Heart left ventricle (tissue), 16 donors: Measurements from ENCODE around the gene FAM89B. TPM values are rescaled to one million over a fixed set of nuclear protein-coding genes. Genes with fewer than 3 reads are reported as not detected.

Experiments
- ATAC-seq, 4 donors: fragments of 200-7000 bp; cut with Tn5 transposase; one replicate each; pipeline ENCODE4 v1.9.1; 2020 to 2022; ENCODE audit warnings: moderate library complexity in 4 of 4, mild to moderate bottlenecking in 3 of 4, moderate number of reproducible peaks in 1 of 4
- DNase-seq, 5 donors: peaks; one replicate each; pipeline ENCODE4 v3.0.0-alpha.2; 2020
- H3K27ac ChIP-seq, 12 donors: fragments of 200-600 bp; sonication (generic) in 4 of 12; one replicate each; pipeline versions ENCODE4 v1.5.0 to v1.8.0; 2016 to 2022; ENCODE audit warnings: mild to moderate bottlenecking in 2 of 12
- H3K27me3 ChIP-seq, 9 donors: fragments of 200-600 bp; sonication (generic) in 2 of 9; one replicate each; pipeline versions ENCODE4 v1.5.1 to v1.8.0; 2016 to 2022; ENCODE audit warnings: mild to moderate bottlenecking in 3 of 9
- H3K36me3 ChIP-seq, 9 donors: fragments of 200-600 bp; sonication (generic) in 2 of 9; one replicate each; pipeline versions ENCODE4 v1.5.0 to v1.8.0; 2018 to 2022; ENCODE audit warnings: mild to moderate bottlenecking in 2 of 9
- H3K4me1 ChIP-seq, 12 donors: fragments of 200-600 bp; sonication (generic) in 4 of 12; one replicate each; pipeline versions ENCODE4 v1.5.0 to v1.8.0; 2016 to 2022; ENCODE audit warnings: mild to moderate bottlenecking in 3 of 12
- H3K4me3 ChIP-seq, 12 donors: fragments of 200-600 bp; sonication (generic) in 4 of 12; one replicate each; pipeline versions ENCODE4 v1.5.0 to v1.8.0; 2017 to 2022; ENCODE audit warnings: mild to moderate bottlenecking in 9 of 12, moderate library complexity in 4 of 12
- H3K9me3 ChIP-seq, 12 donors: fragments of 200-600 bp; sonication (generic) in 4 of 12; one replicate each; pipeline versions ENCODE4 v1.5.0 to v1.8.0; 2016 to 2022; ENCODE audit warnings: mild to moderate bottlenecking in 1 of 12
- CTCF ChIP-seq, 12 donors: fragments of 200-600 bp; sonication (generic) in 4 of 12; IDR thresholded peaks; one replicate each; pipeline versions ENCODE4 v1.5.0 to v1.8.0; 2018 to 2022; ENCODE audit warnings: antibody characterized with exemption in 12 of 12, mild to moderate bottlenecking in 5 of 12
- POLR2A ChIP-seq, 2 donors: fragments of 450-650 bp; IDR thresholded peaks; one replicate each; pipeline ENCODE4 v1.6.1; 2017; ENCODE audit warnings: antibody characterized with exemption in 2 of 2, mild to moderate bottlenecking in 2 of 2, moderate library complexity in 2 of 2
- whole genome bisulfite sequencing, 4 donors: extraction: QIAGEN DNeasy Blood & Tissue Kit in 2 of 4; methylation state at CpG; one replicate each; pipeline versions ENCODE4 v1.1.5 to v1.1.7; 2013 to 2018; 5-methylcytosine and 5-hydroxymethylcytosine counted together
- intact Hi-C, 10 donors: fragments of 100-400 bp; cut with DNase I; formaldehyde crosslinking; loops; one replicate each; pipeline versions ENCODE4 v1.11.1 to v1.14.2; 2022
- polyA plus RNA-seq, 2 donors: library from polyadenylated mRNA; stranded (reverse); fragments of 200-250 nt; gene quantifications; one replicate each; pipeline ENCODE4 v1.2.3, GENCODE V29; 2013
- total RNA-seq, 9 donors: library from RNA; depleted of rRNA in 2 of 9; stranded (reverse); fragments of >200 nt in 2 of 9; fragmentation: NEBNext Ultra II Directional in 3 of 9; extraction: Animal tissue kit (Norgen Biotek cat#: 25700) in 3 of 9; gene quantifications; one replicate each; pipeline versions ENCODE4 v1.1.0 to v1.2.4, GENCODE V29; 2016 to 2023
- donor health status: ischemic (EF 13 %, LVEDD 7.1; RV severe dilation, severe dysfunction).
- donor health status: healthy with polysubstance abuse.
- donor health status: DM: no; HTN: yes; CAD: no.
- donor health status: DM: no; HTN: no; CAD: no.
- donor health status: ischemic (EF 25% LVEDD 6.9; RV normal size, moderate dysfunction).
- donor health status: ischemic (EF 25% LVEDD 5.7; RV mildly dilated, moderate dysfunction).
- donor health status: healthy.
- donor health status: DM: yes; HTN: yes; CAD: no.
- donor health status: ischemic (EF 35%, LVEDD 5.7; RV mildly dilated, moderate dysfunction).
- donor health status: nonischemic (EF 11% LVEDD 7.7; RV severe dilation, severe dysfunction).
- donor health status: DM: yes; HTN: yes; CAD: no.
- donor health status: PGD.
- donor health status: ischemic (EF 29% LVEDD 5.4; RV normal size, mild dysfunction).
- donor health status: nonischemic (EF 23%, LVEDD 6.1; RV moderate dilation, normal function).

FAM89B gene
- total and polyA plus RNA-seq, 11 donors = 25.8 to 87.9 (median 44.2) TPM

GRCh38 chr11:65549096-65549495 is 23.2 kb upstream of the FAM89B start:
- Histone ChIP-seq H3K27ac (no peak overlapping the region), H3K4me3 (no peak overlapping the region), H3K36me3 (peaks cover 0 to 87% (median 66%) of the 10 kb centered on the region in 9 donors), H3K27me3 (no peaks in the 10 kb centered on the region), H3K9me3 (no peaks in the 10 kb centered on the region), H3K4me1 (peaks cover 0 to 40% (median 2%) of the 10 kb centered on the region in 12 donors)
- ATAC-seq = no peak
- no peak for DNase-seq
- WGBS, 4 donors = 91 to 96% (median 92%) methylated on average over 3 of the region's 3 CpGs
- no peak for TF ChIP-seq POLR2A (IDR thresholded peaks at IDR 0.05)
- intact Hi-C loops = loop anchor here in 2 of 10 donors (10.0 kb wide), 2 partner anchors 46 to 446 kb away; partner anchors contain the start of gene KCNK7 (in 1 of the 2)

DNA sequence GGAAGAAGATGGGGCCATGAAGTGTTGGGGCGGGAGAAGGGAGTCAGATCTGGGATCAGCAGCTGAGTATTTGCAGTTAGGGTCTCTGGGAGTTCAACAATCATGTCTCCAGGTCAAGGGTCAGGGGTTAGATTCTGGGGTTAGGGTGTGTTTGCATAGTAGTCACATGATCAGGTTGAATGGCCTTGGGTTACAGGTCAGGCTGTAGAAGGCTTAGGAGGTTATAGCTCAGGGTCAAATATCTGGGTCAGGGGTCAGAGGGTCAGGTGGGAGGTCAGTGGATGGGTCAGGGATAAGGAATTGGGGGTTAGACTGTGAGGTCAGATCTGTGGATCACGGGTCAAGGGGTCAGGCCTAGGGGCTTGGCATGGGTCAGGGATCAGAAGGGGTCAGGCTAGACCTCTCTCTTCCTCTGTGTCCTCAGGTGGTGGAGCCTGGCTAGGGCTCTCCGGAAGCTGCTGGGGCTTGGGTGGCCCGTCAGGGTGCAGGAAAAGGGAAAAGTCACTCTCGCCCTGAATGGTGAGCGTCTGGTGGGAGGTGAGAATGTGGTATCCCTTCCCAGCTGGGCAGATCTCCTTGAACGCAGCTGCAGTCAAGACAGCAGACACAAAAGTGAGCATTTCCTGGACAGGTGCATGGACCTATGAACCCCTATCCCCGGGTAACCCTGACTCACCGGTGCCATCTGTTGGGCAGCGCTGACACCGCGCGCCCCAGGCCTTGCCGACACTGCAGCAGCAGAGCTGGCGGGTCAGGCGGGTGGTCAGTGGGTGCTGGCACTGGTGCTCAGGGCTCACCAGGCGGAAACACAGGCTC is 20.6 kb upstream of the FAM89B start:
- Histone ChIP-seq H3K27ac (no peak overlapping the region), H3K9me3 (no peaks in the 10 kb centered on the region), H3K4me3 (no peak overlapping the region), H3K36me3 (peaks cover 0 to 67% (median 51%) of the 10 kb centered on the region in 9 donors), H3K27me3 (no peaks in the 10 kb centered on the region), H3K4me1 (peaks cover 0 to 58% (median 28%) of the 10 kb centered on the region in 12 donors)
- TF ChIP-seq POLR2A (IDR thresholded peaks at IDR 0.05) (no peak), CTCF (IDR thresholded peaks at IDR 0.05) (peak in 9 of 12 donors; percentile 27 to 56 (median 42))
- WGBS, 4 donors = 63 to 74% (median 69%) methylated on average over 14 to 17 of the region's 17 CpGs
- intact Hi-C loops = no loop called here
- ATAC-seq (peak in 3 of 4 donors; percentile 35 to 42 (median 38)), DNase-seq (peak in 3 of 5 donors; percentile 49 to 67 (median 63))

DNA sequence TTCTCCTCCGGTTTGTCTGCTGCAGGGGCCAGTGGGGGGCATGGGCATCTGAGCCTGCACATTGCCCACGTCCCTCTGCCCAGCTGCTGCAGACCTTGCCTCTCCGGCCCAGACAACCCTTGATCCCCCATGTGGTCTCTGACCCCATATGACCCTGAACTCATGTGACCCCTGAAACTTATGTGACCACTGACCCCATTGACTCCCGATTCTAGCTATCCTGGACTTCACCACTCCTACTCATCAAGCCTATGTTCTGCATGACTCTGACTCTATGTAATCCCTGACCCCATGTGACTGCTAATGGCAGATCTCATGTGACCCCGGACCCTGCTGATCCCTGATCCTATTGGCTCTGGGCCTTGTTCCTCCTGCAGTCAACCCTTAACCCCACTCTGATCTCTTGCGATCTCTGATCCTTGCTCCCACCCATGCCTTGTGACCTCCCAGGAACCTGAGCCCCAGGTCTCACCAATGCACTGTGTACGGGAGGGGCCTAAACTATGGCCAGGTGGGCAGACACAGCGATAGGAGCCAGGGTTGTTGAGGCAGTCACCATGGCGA is 19.9 kb upstream of the FAM89B start:
- intact Hi-C loops = no loop called here
- no peak for DNase-seq
- Histone ChIP-seq H3K4me3 (no peak overlapping the region), H3K27ac (no peak overlapping the region), H3K36me3 (peaks cover 0 to 60% (median 47%) of the 10 kb centered on the region in 9 donors), H3K4me1 (peaks cover 0 to 58% (median 35%) of the 10 kb centered on the region in 12 donors), H3K27me3 (no peaks in the 10 kb centered on the region), H3K9me3 (no peaks in the 10 kb centered on the region)
- TF ChIP-seq POLR2A (IDR thresholded peaks at IDR 0.05) = no peak
- TF ChIP-seq CTCF (IDR thresholded peaks at IDR 0.05) = peak in 1 of 12 donors; percentile 1
- no peak for ATAC-seq
- 80 to 86% (median 84%) methylated on average over 9 of the region's 9 CpGs for WGBS, 4 donors

- Histone ChIP-seq H3K36me3 (peaks cover 0 to 52% (median 40%) of the 10 kb centered on the region in 9 donors), H3K27me3 (no peaks in the 10 kb centered on the region), H3K9me3 (no peaks in the 10 kb centered on the region), H3K4me1 (peaks cover 0 to 56% (median 36%) of the 10 kb centered on the region in 12 donors), H3K27ac (no peak overlapping the region), H3K4me3 (no peak overlapping the region)
- 66 to 79% (median 71%) methylated on average over 4 to 37 of the region's 37 CpGs for WGBS, 4 donors
- ATAC-seq (no peak), DNase-seq (no peak)
- intact Hi-C loops = loop anchor here in 1 of 10 donors (2.0 kb wide), 1 partner anchor 13 kb away; no protein-coding TSS in a partner anchor
- TF ChIP-seq POLR2A (IDR thresholded peaks at IDR 0.05) = no peak
- no peak for TF ChIP-seq CTCF (IDR thresholded peaks at IDR 0.05)
These were observed 18.9 kb upstream of the FAM89B start for GRCh38 chr11:65553301-65554001.
